Chondrocyte (in vitro differentiated cells): ENCODE data around the gene ARHGAP28. TPM values are rescaled to one million over a fixed set of nuclear protein-coding genes. Genes with fewer than 3 reads are reported as not detected.
"Not testable (repeated sequence)": the region's sequence is repeated elsewhere in the genome, so short reads cannot be mapped to it uniquely, and the experiment has no call there.

ENCODE experiments used
- DNase-seq: peaks from one replicate; pipeline ENCODE4 v3.0.0; 2021; ENCODE audit warnings: mixed read lengths, low spot score
- H3K27ac Mint-ChIP-seq: one replicate; pipeline ENCODE4 v1.8.0; 2021; ENCODE audit warnings: mild to moderate bottlenecking, moderate library complexity, mixed read lengths; ENCODE audit not compliant: unreplicated experiment
- H3K27me3 Mint-ChIP-seq: 2 replicates; pipeline ENCODE4 v1.8.0; 2021; ENCODE audit warnings: low read depth, mixed read lengths
- H3K36me3 Mint-ChIP-seq: 2 replicates; pipeline ENCODE4 v1.8.0; 2021; ENCODE audit warnings: low read depth, mixed read lengths
- H3K4me1 Mint-ChIP-seq: 2 replicates; pipeline ENCODE4 v1.8.0; 2021; ENCODE audit warnings: low read depth, mild to moderate bottlenecking, mixed read lengths
- H3K4me3 Mint-ChIP-seq: one replicate; pipeline ENCODE4 v1.8.0; 2021; ENCODE audit warnings: mild to moderate bottlenecking, moderate library complexity, mixed read lengths; ENCODE audit not compliant: unreplicated experiment
- H3K9me3 Mint-ChIP-seq: 2 replicates; pipeline ENCODE4 v1.8.0; 2021; ENCODE audit warnings: low read depth, mixed read lengths
- CTCF ChIP-seq: fragments of 200-600 bp; sonication (generic); IDR thresholded peaks from 2 replicates; pipeline ENCODE4 v1.5.0; 2021; ENCODE audit warnings: antibody characterized with exemption, mild to moderate bottlenecking, moderate library complexity
- total RNA-seq: library from RNA; stranded (reverse); gene quantifications from 3 replicates; pipeline ENCODE4 v1.2.1, GENCODE V29; 2021

ARHGAP28 gene
- total RNA-seq, 1 donor from 2014 or later, result 18.1 TPM

- H3K4me3 Mint-ChIP-seq, result no peak overlapping the region
- DNase-seq, result no peak
- H3K27ac Mint-ChIP-seq, result no peak overlapping the region
- no peaks in the 10 kb centered on the region for H3K27me3 Mint-ChIP-seq
- no peak for TF ChIP-seq CTCF
- H3K4me1 Mint-ChIP-seq, result no peaks in the 10 kb centered on the region
- H3K36me3 Mint-ChIP-seq, result peaks cover 7% of the 10 kb centered on the region
- peaks cover 7% of the 10 kb centered on the region for H3K9me3 Mint-ChIP-seq
These were observed 105.8 kb downstream of the ARHGAP28 start for GRCh38 chr18:6835345-6835744.

- Mint-ChIP-seq H3K27ac (no peak overlapping the region), H3K36me3 (peaks cover 6% of the 10 kb centered on the region), H3K27me3 (no peaks in the 10 kb centered on the region), H3K9me3 (peaks cover 7% of the 10 kb centered on the region), H3K4me3 (no peak overlapping the region), H3K4me1 (no peaks in the 10 kb centered on the region)
- no peak for DNase-seq
- TF ChIP-seq CTCF, result no peak
These were observed 106.8 kb downstream of the ARHGAP28 start for GRCh38 chr18:6836331-6836730.

GRCh38 chr18:6837904-6838303 is 108.4 kb downstream of the ARHGAP28 start:
- no peak for DNase-seq
- Mint-ChIP-seq H3K9me3 (no peaks in the 10 kb centered on the region), H3K27ac (no peak overlapping the region), H3K4me1 (no peaks in the 10 kb centered on the region), H3K4me3 (no peak overlapping the region), H3K27me3 (no peaks in the 10 kb centered on the region), H3K36me3 (peaks cover 7% of the 10 kb centered on the region)
- TF ChIP-seq CTCF, result no peak

GRCh38 chr18:6842081-6842480 is 112.6 kb downstream of the ARHGAP28 start:
- H3K4me3 Mint-ChIP-seq, result no peak overlapping the region
- H3K9me3 Mint-ChIP-seq, result peaks cover 3% of the 10 kb centered on the region
- DNase-seq, result no peak
- H3K4me1 Mint-ChIP-seq, result no peaks in the 10 kb centered on the region
- no peak for TF ChIP-seq CTCF
- H3K36me3 Mint-ChIP-seq, result peaks cover 9% of the 10 kb centered on the region
- H3K27me3 Mint-ChIP-seq, result no peaks in the 10 kb centered on the region
- no peak overlapping the region for H3K27ac Mint-ChIP-seq

- peaks cover 5% of the 10 kb centered on the region for H3K36me3 Mint-ChIP-seq
These were observed 113.8 kb downstream of the ARHGAP28 start for GRCh38 chr18:6843308-6843707.

GRCh38 chr18:6845521-6845920 is 116.0 kb downstream of the ARHGAP28 start:
- not testable (repeated sequence) for H3K9me3 Mint-ChIP-seq, H3K36me3 Mint-ChIP-seq, DNase-seq, H3K4me3 Mint-ChIP-seq, H3K27me3 Mint-ChIP-seq, H3K27ac Mint-ChIP-seq, H3K4me1 Mint-ChIP-seq

More at GRCh38 chr18:6843308-6843707, 113.8 kb downstream of the ARHGAP28 start:
- DNase-seq, result no peak
- no peak for TF ChIP-seq CTCF
- Mint-ChIP-seq H3K27me3 (no peaks in the 10 kb centered on the region), H3K27ac (no peak overlapping the region), H3K4me1 (no peaks in the 10 kb centered on the region), H3K4me3 (no peak overlapping the region), H3K9me3 (peaks cover 3% of the 10 kb centered on the region)
